Fibroblast of the conjunctiva (primary cell): Measurements from ENCODE around the gene ZC3H8.
"Not testable (repeated sequence)": the region's sequence is repeated elsewhere in the genome, so short reads cannot be mapped to it uniquely, and the experiment has no call there.

Experiments
- DNase-seq: peaks from one replicate; pipeline ENCODE4 v3.0.0-alpha.2; 2010; ENCODE audit warnings: low read depth

The ZC3H8 gene

GRCh38 chr2:112254466-112255240 is at the start of gene ZC3H8:
Gene ZC3H8 (minus strand): TSS chr2:112255042. CDS start chr2:112254981, 61 bp downstream.
- peak; percentile 76 for DNase-seq

- no peak for DNase-seq
Measured at GRCh38 chr2:112304298-112304941, 49.6 kb upstream of the ZC3H8 start.

GRCh38 chr2:112301973-112302372 is 47.1 kb upstream of the ZC3H8 start:
- no peak for DNase-seq

- no peak for DNase-seq
Measured at GRCh38 chr2:112301171-112301584, 46.3 kb upstream of the ZC3H8 start.

- no peak for DNase-seq
Measured at GRCh38 chr2:112296407-112296806, 41.6 kb upstream of the ZC3H8 start.

- no peak for DNase-seq
Measured at GRCh38 chr2:112295407-112296078, 40.7 kb upstream of the ZC3H8 start.

GRCh38 chr2:112293636-112294401 is 39.0 kb upstream of the ZC3H8 start:
- no peak for DNase-seq

- DNase-seq: no peak
Measured at GRCh38 chr2:112290648-112291047, 35.8 kb upstream of the ZC3H8 start.

GRCh38 chr2:112290088-112290487 is 35.2 kb upstream of the ZC3H8 start:
- DNase-seq: no peak

GRCh38 chr2:112283535-112283934 is 28.7 kb upstream of the ZC3H8 start:
- not testable (repeated sequence) for DNase-seq

- DNase-seq: not testable (repeated sequence)
Measured at GRCh38 chr2:112282066-112282465, 27.2 kb upstream of the ZC3H8 start.

- no peak for DNase-seq
Measured at GRCh38 chr2:112277596-112278220, 22.9 kb upstream of the ZC3H8 start.

- no peak for DNase-seq
Measured at GRCh38 chr2:112276954-112277353, 22.1 kb upstream of the ZC3H8 start.

- DNase-seq: peak; percentile 77
Measured at GRCh38 chr2:112275887-112276773, 21.3 kb upstream of the ZC3H8 start.

- DNase-seq: peak; percentile 89
Measured at GRCh38 chr2:112275311-112275886, 20.6 kb upstream of the ZC3H8 start, which contains the start of gene ZC3H6. Gene ZC3H6 (plus strand): TSS chr2:112275597. CDS start chr2:112275995, 398 bp downstream.

GRCh38 chr2:112273349-112273748 is 18.5 kb upstream of the ZC3H8 start:
- DNase-seq: no peak

- DNase-seq: no peak
Measured at GRCh38 chr2:112272669-112273068, 17.8 kb upstream of the ZC3H8 start.

GRCh38 chr2:112268547-112268946 is 13.7 kb upstream of the ZC3H8 start:
- no peak for DNase-seq

- DNase-seq: no peak
Measured at GRCh38 chr2:112262876-112263275, 8.0 kb upstream of the ZC3H8 start.

- no peak for DNase-seq
Measured at GRCh38 chr2:112260295-112260625, 5.4 kb upstream of the ZC3H8 start.
